ENCODE data around the gene BHMT2. TPM values are rescaled to one million over a fixed set of nuclear protein-coding genes. Genes with fewer than 3 reads are reported as not detected.

The BHMT2 gene
- polyA plus RNA-seq, 1 of the 3 experiments (the other 2 are of a cell fraction) = not detected

DNA sequence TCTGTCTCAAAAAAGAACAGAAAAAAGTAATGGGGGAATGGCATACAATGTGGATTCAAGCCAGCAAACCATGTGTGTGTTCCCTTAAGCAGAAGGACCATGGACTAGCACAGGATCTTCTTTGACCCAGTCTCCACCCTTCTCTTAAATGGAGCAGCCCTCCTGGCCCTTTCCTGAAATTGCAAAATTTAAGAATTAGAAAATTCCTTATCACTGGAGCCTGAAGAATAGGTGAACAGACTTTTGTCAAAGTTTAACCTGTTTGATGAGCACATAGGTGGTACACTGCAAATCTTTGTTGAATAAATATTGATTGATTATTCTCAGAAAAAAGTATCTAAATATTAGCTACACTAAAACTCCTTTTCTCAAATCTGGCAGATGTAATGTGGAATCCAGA lies 12.7 kb upstream of the BHMT2 start (continued):
- no peak for TF ChIP-seq IRF3 (IDR thresholded peaks at IDR 0.05; ENCODE audit: low read depth, low read length)
- TF ChIP-seq JUND (IDR thresholded peaks at IDR 0.05) = no peak
- TF ChIP-seq RCOR1 (IDR thresholded peaks at IDR 0.05; ENCODE audit: low read length) = no peak
- no peak for TF ChIP-seq NFIC (IDR thresholded peaks at IDR 0.05; ENCODE audit: borderline replicate concordance)

- CTCF ChIA-PET = interaction anchor here (1.3 to 2.0 kb wide), 3 partner anchors 12 to 35 kb away, joined by 3 to 10 read pairs (median 4); no protein-coding TSS in a partner anchor
- H3K79me2 ChIP-seq (ENCODE audit: insufficient read depth) = no peaks in the 10 kb centered on the region
- H3K27me3 ChIP-seq (ENCODE audit: insufficient read depth) = no peaks in the 10 kb centered on the region; the same call in 1 of the 2 replicates
- POLR2A ChIA-PET = no interaction called here
- H3F3A ChIP-seq (replicated peaks; ENCODE audit: insufficient read depth) = no peaks in the 10 kb centered on the region
- WGBS (ENCODE audit: low lambda C conversion rate) = 88% methylated on average over 4 of the region's 4 CpGs
- no peaks in the 10 kb centered on the region for H3K36me3 ChIP-seq (replicated peaks in 1 of 2; ENCODE audit: control insufficient read depth in 1 of 2, insufficient read depth in 2 of 2, low read length in 1 of 2)
- TF ChIP-seq CHD2 (IDR thresholded peaks at IDR 0.05; ENCODE audit: low read length, partially characterized antibody) (no peak), REST (IDR thresholded peaks at IDR 0.05; ENCODE audit: low read depth, low read length) (no peak), SMC3 (IDR thresholded peaks at IDR 0.05; ENCODE audit: low read depth, low read length) (no peak), MXI1 (IDR thresholded peaks at IDR 0.05; ENCODE audit: low read depth, low read length) (no peak), MEF2A (IDR thresholded peaks at IDR 0.05; ENCODE audit: borderline replicate concordance, low read depth) (no peak)
- no peak overlapping the region for H3K27ac ChIP-seq (ENCODE audit: low read depth in 2 of 2, low read length in 1 of 2)
- H3K9ac ChIP-seq = no peak overlapping the region
- no peak for DNase-seq
- no peaks in the 10 kb centered on the region for H3K9me2 ChIP-seq
- H3K4me3 ChIP-seq (ENCODE audit: low read depth in 2 of 2, low read length in 1 of 2) = no peak overlapping the region
- H4K20me1 ChIP-seq (ENCODE audit: insufficient read depth) = no peaks in the 10 kb centered on the region
- H3K4me2 ChIP-seq = no peak overlapping the region
- peaks cover 0 to 2% of the 10 kb centered on the region in 2 experiments; a peak in 1 of 4 replicates for H3K4me1 ChIP-seq (ENCODE audit: control insufficient read depth in 1 of 2, insufficient read depth in 2 of 2, low read depth in 1 of 2, low read length in 1 of 2)
- H2AFZ ChIP-seq (ENCODE audit: low read depth) = no peak overlapping the region
- no peaks in the 10 kb centered on the region for H3K9me3 ChIP-seq
These were observed 9.9 kb upstream of the BHMT2 start for GRCh38 chr5:79059674-79060073.

- H3F3A ChIP-seq (replicated peaks; ENCODE audit: insufficient read depth) = no peaks in the 10 kb centered on the region
- H3K27ac ChIP-seq (ENCODE audit: low read depth in 2 of 2, low read length in 1 of 2) = no peak overlapping the region
- 75% methylated on average over 3 of the region's 3 CpGs for WGBS (ENCODE audit: low lambda C conversion rate)
- CTCF ChIA-PET = no interaction called here
- H3K27me3 ChIP-seq (ENCODE audit: insufficient read depth) = no peaks in the 10 kb centered on the region
- H3K79me2 ChIP-seq (ENCODE audit: insufficient read depth) = no peaks in the 10 kb centered on the region
- H4K20me1 ChIP-seq (ENCODE audit: insufficient read depth) = no peaks in the 10 kb centered on the region
- peaks cover 0 to 2% of the 10 kb centered on the region in 2 experiments; a peak in 1 of 4 replicates for H3K4me1 ChIP-seq (ENCODE audit: control insufficient read depth in 1 of 2, insufficient read depth in 2 of 2, low read depth in 1 of 2, low read length in 1 of 2)
- POLR2A ChIA-PET = no interaction called here
- no peaks in the 10 kb centered on the region for H3K9me3 ChIP-seq
- H2AFZ ChIP-seq (ENCODE audit: low read depth) = no peak overlapping the region
- H3K4me3 ChIP-seq (ENCODE audit: low read depth in 2 of 2, low read length in 1 of 2) = no peak overlapping the region
- TF ChIP-seq, protein P1, sequence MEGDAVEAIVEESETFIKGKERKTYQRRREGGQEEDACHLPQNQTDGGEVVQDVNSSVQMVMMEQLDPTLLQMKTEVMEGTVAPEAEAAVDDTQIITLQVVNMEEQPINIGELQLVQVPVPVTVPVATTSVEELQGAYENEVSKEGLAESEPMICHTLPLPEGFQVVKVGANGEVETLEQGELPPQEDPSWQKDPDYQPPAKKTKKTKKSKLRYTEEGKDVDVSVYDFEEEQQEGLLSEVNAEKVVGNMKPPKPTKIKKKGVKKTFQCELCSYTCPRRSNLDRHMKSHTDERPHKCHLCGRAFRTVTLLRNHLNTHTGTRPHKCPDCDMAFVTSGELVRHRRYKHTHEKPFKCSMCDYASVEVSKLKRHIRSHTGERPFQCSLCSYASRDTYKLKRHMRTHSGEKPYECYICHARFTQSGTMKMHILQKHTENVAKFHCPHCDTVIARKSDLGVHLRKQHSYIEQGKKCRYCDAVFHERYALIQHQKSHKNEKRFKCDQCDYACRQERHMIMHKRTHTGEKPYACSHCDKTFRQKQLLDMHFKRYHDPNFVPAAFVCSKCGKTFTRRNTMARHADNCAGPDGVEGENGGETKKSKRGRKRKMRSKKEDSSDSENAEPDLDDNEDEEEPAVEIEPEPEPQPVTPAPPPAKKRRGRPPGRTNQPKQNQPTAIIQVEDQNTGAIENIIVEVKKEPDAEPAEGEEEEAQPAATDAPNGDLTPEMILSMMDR (IDR thresholded peaks at IDR 0.05) = no peak
- TF ChIP-seq SMC3 (IDR thresholded peaks at IDR 0.05; ENCODE audit: low read depth, low read length) (no peak), RAD21 (IDR thresholded peaks at IDR 0.05; ENCODE audit: low read length) (no peak), ELF1 (IDR thresholded peaks at IDR 0.05) (no peak), YY1 (IDR thresholded peaks at IDR 0.05; ENCODE audit: low read depth) (no peak), FOSL2 (IDR thresholded peaks at IDR 0.05; ENCODE audit: borderline replicate concordance, low read depth) (no peak), EP300 (IDR thresholded peaks at IDR 0.05; ENCODE audit: borderline replicate concordance in 1 of 2, low read depth in 1 of 2, low read length in 1 of 2) (no peak)
- TF ChIP-seq, protein P2, sequence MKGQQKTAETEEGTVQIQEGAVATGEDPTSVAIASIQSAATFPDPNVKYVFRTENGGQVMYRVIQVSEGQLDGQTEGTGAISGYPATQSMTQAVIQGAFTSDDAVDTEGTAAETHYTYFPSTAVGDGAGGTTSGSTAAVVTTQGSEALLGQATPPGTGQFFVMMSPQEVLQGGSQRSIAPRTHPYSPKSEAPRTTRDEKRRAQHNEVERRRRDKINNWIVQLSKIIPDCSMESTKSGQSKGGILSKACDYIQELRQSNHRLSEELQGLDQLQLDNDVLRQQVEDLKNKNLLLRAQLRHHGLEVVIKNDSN (IDR thresholded peaks at IDR 0.05; ENCODE audit: borderline replicate concordance, low read depth) = no peak
- TF ChIP-seq, protein P3, sequence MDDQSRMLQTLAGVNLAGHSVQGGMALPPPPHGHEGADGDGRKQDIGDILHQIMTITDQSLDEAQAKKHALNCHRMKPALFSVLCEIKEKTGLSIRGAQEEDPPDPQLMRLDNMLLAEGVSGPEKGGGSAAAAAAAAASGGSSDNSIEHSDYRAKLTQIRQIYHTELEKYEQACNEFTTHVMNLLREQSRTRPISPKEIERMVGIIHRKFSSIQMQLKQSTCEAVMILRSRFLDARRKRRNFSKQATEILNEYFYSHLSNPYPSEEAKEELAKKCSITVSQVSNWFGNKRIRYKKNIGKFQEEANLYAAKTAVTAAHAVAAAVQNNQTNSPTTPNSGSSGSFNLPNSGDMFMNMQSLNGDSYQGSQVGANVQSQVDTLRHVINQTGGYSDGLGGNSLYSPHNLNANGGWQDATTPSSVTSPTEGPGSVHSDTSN (IDR thresholded peaks at IDR 0.05) = no peak
- H3K9me2 ChIP-seq = no peaks in the 10 kb centered on the region
- no peak overlapping the region for H3K4me2 ChIP-seq
- no peak for DNase-seq
- H3K36me3 ChIP-seq (replicated peaks in 1 of 2; ENCODE audit: control insufficient read depth in 1 of 2, insufficient read depth in 2 of 2, low read length in 1 of 2) = no peaks in the 10 kb centered on the region
- no peak overlapping the region for H3K9ac ChIP-seq
These were observed 7.1 kb upstream of the BHMT2 start for GRCh38 chr5:79062436-79062835.

All from SK-N-SH (cell line).